Measurements from ENCODE around the gene SLC2A8.

- TF ChIP-seq, protein P1, sequence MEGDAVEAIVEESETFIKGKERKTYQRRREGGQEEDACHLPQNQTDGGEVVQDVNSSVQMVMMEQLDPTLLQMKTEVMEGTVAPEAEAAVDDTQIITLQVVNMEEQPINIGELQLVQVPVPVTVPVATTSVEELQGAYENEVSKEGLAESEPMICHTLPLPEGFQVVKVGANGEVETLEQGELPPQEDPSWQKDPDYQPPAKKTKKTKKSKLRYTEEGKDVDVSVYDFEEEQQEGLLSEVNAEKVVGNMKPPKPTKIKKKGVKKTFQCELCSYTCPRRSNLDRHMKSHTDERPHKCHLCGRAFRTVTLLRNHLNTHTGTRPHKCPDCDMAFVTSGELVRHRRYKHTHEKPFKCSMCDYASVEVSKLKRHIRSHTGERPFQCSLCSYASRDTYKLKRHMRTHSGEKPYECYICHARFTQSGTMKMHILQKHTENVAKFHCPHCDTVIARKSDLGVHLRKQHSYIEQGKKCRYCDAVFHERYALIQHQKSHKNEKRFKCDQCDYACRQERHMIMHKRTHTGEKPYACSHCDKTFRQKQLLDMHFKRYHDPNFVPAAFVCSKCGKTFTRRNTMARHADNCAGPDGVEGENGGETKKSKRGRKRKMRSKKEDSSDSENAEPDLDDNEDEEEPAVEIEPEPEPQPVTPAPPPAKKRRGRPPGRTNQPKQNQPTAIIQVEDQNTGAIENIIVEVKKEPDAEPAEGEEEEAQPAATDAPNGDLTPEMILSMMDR (IDR thresholded peaks at IDR 0.05), result no peak
- no peak for TF ChIP-seq POLR2A (IDR thresholded peaks at IDR 0.05)
Observed at GRCh38 chr9:127406799-127407491, 10.0 kb downstream of the SLC2A8 start.

Data from ovary (tissue), 3 donors.